BJ (cell line): ENCODE measurements around the gene CYB561D1. TPM values are rescaled to one million over a fixed set of nuclear protein-coding genes. Genes with fewer than 3 reads are reported as not detected.
A peak's percentile ranks its signal among the peaks of the same experiment; 100 is the strongest.

Source experiments
- CTCF ChIA-PET: fragments of 350-600 bp; formaldehyde crosslinking; extraction: SDS; loops from one replicate; lab custom pipeline; 2021; ENCODE audit warnings: antibody characterized with exemption, inconsistent platforms; lab: Yijun Ruan, JAX
- POLR2A ChIA-PET: fragments of 300-600 bp; sonication (Branson Sonifier 250); formaldehyde crosslinking; extraction: SDS; loops from one replicate; lab custom pipeline; 2021; ENCODE audit warnings: antibody characterized with exemption; lab: Charles Lee
- DNase-seq: peaks from one replicate; pipeline ENCODE4 v3.0.0-alpha.2; 2011; ENCODE audit warnings: low read depth
- H3K27me3 ChIP-seq: 2 replicates; pipeline ENCODE4 v1.6.0; 2011; ENCODE audit warnings: low read length; ENCODE audit not compliant: control insufficient read depth, insufficient read depth
- H3K36me3 ChIP-seq: 2 replicates; pipeline ENCODE4 v1.5.1; 2011; ENCODE audit warnings: low read length; ENCODE audit not compliant: control insufficient read depth, insufficient read depth
- H3K4me3 ChIP-seq: 2 replicates; pipeline ENCODE4 v1.5.1; 2011; ENCODE audit warnings: low read depth, mild to moderate bottlenecking, control low read depth, low read length
- CTCF ChIP-seq: IDR thresholded peaks from 2 replicates; pipeline ENCODE4 v1.5.1; 2011; ENCODE audit warnings: low read depth, mild to moderate bottlenecking, control low read depth, inconsistent platforms, low read length, moderate library complexity; ENCODE audit not compliant: insufficient read depth
- polyA plus RNA-seq: library from polyadenylated mRNA; depleted of rRNA; stranded (reverse); fragments of >200 nt; gene quantifications from 2 replicates; pipeline ENCODE4 v1.2.3, GENCODE V29; 2011

CYB561D1 gene
- polyA plus RNA-seq, 1 experiment = 10.8 TPM

- H3K36me3 ChIP-seq = peaks cover 31% of the 10 kb centered on the region
- H3K4me3 ChIP-seq = peak within 1 kb of the TSS; percentile 65
- POLR2A ChIA-PET = interaction anchor here (0.7 to 1.0 kb wide), 2 partner anchors 43 to 138 kb away, joined by 3 to 21 read pairs; no protein-coding TSS in a partner anchor
- no peak for TF ChIP-seq CTCF
- CTCF ChIA-PET = interaction anchor here (1.0 to 32.2 kb wide), 4 partner anchors 10 to 69 kb away, joined by 3 to 1371 read pairs (median 13); partner anchors contain the start of genes CYB561D1 and GPR61
- H3K27me3 ChIP-seq = no peaks in the 10 kb centered on the region
- peak; percentile 47 for DNase-seq
Measured at GRCh38 chr1:109483672-109484518, 10.0 kb upstream of the CYB561D1 start, which contains the start of gene ATXN7L2. Gene ATXN7L2 (plus strand): TSS chr1:109483905. CDS start chr1:109483954, 49 bp downstream.

GRCh38 chr1:109484519-109484975 lies 9.3 kb upstream of the CYB561D1 start:
- Histone ChIP-seq H3K4me3 (peak overlapping the region; percentile 65), H3K36me3 (peaks cover 34% of the 10 kb centered on the region), H3K27me3 (no peaks in the 10 kb centered on the region)
- CTCF ChIA-PET = interaction anchor here (1.0 to 32.2 kb wide), 4 partner anchors 9 to 70 kb away, joined by 3 to 1371 read pairs (median 13); partner anchors contain the start of genes CYB561D1 and GPR61
- no peak for TF ChIP-seq CTCF
- DNase-seq = no peak
- POLR2A ChIA-PET = interaction anchor here (1.0 kb wide), 1 partner anchor 43 kb away, joined by 3 read pairs; no protein-coding TSS in a partner anchor

GRCh38 chr1:109485001-109485400 lies 8.9 kb upstream of the CYB561D1 start:
- ChIA-PET CTCF (interaction anchor here (2.7 to 32.2 kb wide), 3 partner anchors 9 to 49 kb away, joined by 12 to 1371 read pairs (median 14); partner anchors contain the start of genes CYB561D1 and GPR61), POLR2A (no interaction called here)
- H3K27me3 ChIP-seq = no peaks in the 10 kb centered on the region
- DNase-seq = no peak
- H3K36me3 ChIP-seq = peaks cover 32% of the 10 kb centered on the region
- H3K4me3 ChIP-seq = peak overlapping the region; percentile 65
- no peak for TF ChIP-seq CTCF

GRCh38 chr1:109487261-109487660 lies 6.6 kb upstream of the CYB561D1 start:
- H3K36me3 ChIP-seq = peaks cover 41% of the 10 kb centered on the region
- CTCF ChIA-PET = interaction anchor here (1.2 to 32.2 kb wide), 3 partner anchors 9 to 47 kb away, joined by 3 to 1371 read pairs (median 7); partner anchors contain the start of gene GPR61
- no peaks in the 10 kb centered on the region for H3K27me3 ChIP-seq
- POLR2A ChIA-PET = no interaction called here
- TF ChIP-seq CTCF = no peak
- DNase-seq = no peak
- H3K4me3 ChIP-seq = no peak overlapping the region

GRCh38 chr1:109488201-109488600 lies 5.7 kb upstream of the CYB561D1 start:
- H3K36me3 ChIP-seq = peaks cover 41% of the 10 kb centered on the region

More at GRCh38 chr1:109488201-109488600, 5.7 kb upstream of the CYB561D1 start:
- H3K4me3 ChIP-seq = no peak overlapping the region
- ChIA-PET POLR2A (no interaction called here), CTCF (interaction anchor here (0.5 to 32.2 kb wide), 2 partner anchors 46 to 468 kb away, joined by 3 to 1371 read pairs; partner anchors contain the start of gene GPR61)
- no peak for DNase-seq
- TF ChIP-seq CTCF = peak; percentile 25
- no peaks in the 10 kb centered on the region for H3K27me3 ChIP-seq
